Endothelial cell of umbilical vein (primary cell): Measurements from ENCODE around the gene FAM32A. TPM values are rescaled to one million over a fixed set of nuclear protein-coding genes. Genes with fewer than 3 reads are reported as not detected.

ENCODE experiments used
- BruUV-seq: library from RNA; stranded (reverse); fragments of 400-500 nt; replicated peaks from 2 replicates; lab custom pipeline; 2021; lab: Mats Ljungman, UMichigan
- CTCF ChIA-PET: fragments of 300-600, 350-600 bp; sonication (Branson Sonifier 250); formaldehyde crosslinking; loops from one replicate; lab custom pipeline; 2021; ENCODE audit warnings: antibody characterized with exemption, inconsistent platforms; lab: Charles Lee
- POLR2A ChIA-PET: fragments of 300-600, 350-600 bp; sonication (Branson Sonifier 250); formaldehyde crosslinking; loops from one replicate; lab custom pipeline; 2021; ENCODE audit warnings: antibody characterized with exemption, inconsistent platforms; lab: Charles Lee
- DNase-seq: peaks from one replicate; pipeline ENCODE4 v3.0.0-alpha.2; 2011; ENCODE audit warnings: low read depth, low spot score
- FAIRE-seq: peaks from 2 replicates; lab custom pipeline; 2011; peaks lifted over from hg19 to GRCh38; lab: Jason Lieb, UNC
- H2AFZ ChIP-seq: 2 replicates; pipeline ENCODE4 v1.6.0; 2012; ENCODE audit warnings: low read depth, low read length, control low read depth, inconsistent platforms
- H3K27ac ChIP-seq: 2 replicates; pipeline ENCODE4 v1.5.1; 2011; ENCODE audit warnings: low read depth, mild to moderate bottlenecking, control low read depth, low read length, moderate library complexity; ENCODE audit not compliant: insufficient read depth
- H3K27me3 ChIP-seq, 2 experiments: 2 replicates each; pipeline versions ENCODE4 v1.6.0 to v1.6.1; 2011; ENCODE audit warnings: low read length in 2 of 2, mixed read lengths in 1 of 2; ENCODE audit not compliant: control insufficient read depth in 2 of 2, insufficient read depth in 2 of 2
- H3K36me3 ChIP-seq, 2 experiments: 2 replicates in 1 of 2; 3 replicates in 1 of 2; pipeline ENCODE4 v1.5.1; 2011; ENCODE audit warnings: low read length in 2 of 2, mild to moderate bottlenecking in 1 of 2, moderate library complexity in 1 of 2; ENCODE audit not compliant: control insufficient read depth in 2 of 2, insufficient read depth in 2 of 2; ENCODE audit errors: extremely low read depth in 1 of 2
- H3K4me1 ChIP-seq: 3 replicates; pipeline ENCODE4 v1.5.1; 2011; ENCODE audit warnings: mild to moderate bottlenecking, low read length; ENCODE audit not compliant: control insufficient read depth, insufficient read depth; ENCODE audit errors: extremely low read depth
- H3K4me2 ChIP-seq: 2 replicates; pipeline ENCODE4 v1.6.1; 2011; ENCODE audit warnings: low read length, control low read depth, mixed read lengths; ENCODE audit not compliant: insufficient read depth
- H3K4me3 ChIP-seq, 3 experiments: fragments of 200-600 bp in 1 of 3; sonication (generic), shearing (Covaris generic) in 1 of 3; replicated peaks in 1 of 3; 2 replicates each; pipeline ENCODE4 v1.5.1; 2011 to 2016; ENCODE audit warnings: control low read depth in 3 of 3, low read length in 3 of 3, mild to moderate bottlenecking in 2 of 3, inconsistent platforms in 1 of 3, low read depth in 1 of 3, moderate library complexity in 1 of 3; ENCODE audit not compliant: insufficient read depth in 1 of 3
- H3K79me2 ChIP-seq: 2 replicates; pipeline ENCODE4 v1.6.0; 2012; ENCODE audit warnings: low read length, inconsistent platforms; ENCODE audit not compliant: control insufficient read depth, insufficient read depth
- H3K9ac ChIP-seq: replicated peaks from 2 replicates; pipeline ENCODE3; 2011; ENCODE audit warnings: low read length, control low read depth; ENCODE audit not compliant: insufficient read depth; ENCODE audit errors: extremely low read depth
- H3K9me1 ChIP-seq: replicated peaks from 3 replicates; pipeline ENCODE4 v1.6.0; 2011; ENCODE audit warnings: mild to moderate bottlenecking, low read length; ENCODE audit not compliant: control insufficient read depth, insufficient read depth; ENCODE audit errors: extremely low read depth
- H3K9me3 ChIP-seq: replicated peaks from 2 replicates; pipeline ENCODE4 v1.5.1; 2012; ENCODE audit warnings: low read length, inconsistent platforms; ENCODE audit not compliant: control insufficient read depth, insufficient read depth
- H4K20me1 ChIP-seq: replicated peaks from 2 replicates; pipeline ENCODE3; 2011; ENCODE audit warnings: mild to moderate bottlenecking, low read length; ENCODE audit not compliant: control insufficient read depth, insufficient read depth; ENCODE audit errors: extremely low read depth
- CTCF ChIP-seq, 2 donors: IDR thresholded peaks; 1 replicate in 1 of 2; 2 replicates in 1 of 2; pipeline ENCODE4 v1.5.1; 2011; ENCODE audit warnings: low read length in 2 of 2, mild to moderate bottlenecking in 2 of 2, moderate library complexity in 2 of 2, control low read depth in 1 of 2, inconsistent platforms in 1 of 2, low read depth in 1 of 2; ENCODE audit not compliant: insufficient read depth in 1 of 2; ENCODE audit errors: extremely low read depth in 1 of 2
- EZH2 ChIP-seq: IDR thresholded peaks from 2 replicates; pipeline ENCODE4 v1.6.1; 2012; ENCODE audit warnings: borderline replicate concordance, low read depth, mild to moderate bottlenecking, moderate library complexity, low read length, inconsistent platforms; ENCODE audit not compliant: severe bottlenecking
- FOS ChIP-seq: IDR thresholded peaks from 2 replicates; pipeline ENCODE4 v1.6.1; 2011; ENCODE audit warnings: mild to moderate bottlenecking, low read length, moderate library complexity, borderline replicate concordance; ENCODE audit not compliant: insufficient read depth
- GATA2 ChIP-seq: IDR thresholded peaks from 2 replicates; pipeline ENCODE4 v1.7.0; 2011; ENCODE audit warnings: low read depth, mild to moderate bottlenecking, moderate library complexity, mixed read lengths, low read length; ENCODE audit not compliant: insufficient read length, insufficient read depth
- JUN ChIP-seq: IDR thresholded peaks from 2 replicates; pipeline ENCODE4 v1.6.1; 2011; ENCODE audit warnings: borderline replicate concordance, low read depth; ENCODE audit not compliant: insufficient read length, insufficient read depth
- MAX ChIP-seq: IDR thresholded peaks from 2 replicates; pipeline ENCODE4 v1.6.1; 2011; ENCODE audit not compliant: insufficient read depth, insufficient read length
- MYC ChIP-seq: IDR thresholded peaks from one replicate; pipeline ENCODE4 v1.6.1; 2011; ENCODE audit warnings: mild to moderate bottlenecking, low read depth, low read length
- POLR2A ChIP-seq: IDR thresholded peaks from 2 replicates; pipeline ENCODE4 v1.6.1; 2012; ENCODE audit warnings: low read depth, mild to moderate bottlenecking, control low read depth, low read length
- POLR2AphosphoS5 ChIP-seq: IDR thresholded peaks from 2 replicates; pipeline ENCODE4 v1.6.1; 2012; ENCODE audit warnings: low read depth, mild to moderate bottlenecking, control low read depth, low read length, moderate library complexity; ENCODE audit not compliant: insufficient read depth
- dilution Hi-C: fragments of 300-500 bp; cut with MboI; formaldehyde crosslinking; loops from one replicate; pipeline ENCODE4 v1.15.0; 2019; ENCODE audit warnings: low sequenced_read_pairs; ENCODE audit not compliant: extremely low pct_ligation_motif_present
- intact Hi-C: fragments of 100-400 bp; cut with micrococcal nuclease; formaldehyde crosslinking; loops from one replicate; pipeline ENCODE4 v1.10.0; 2022
- polyA plus RNA-seq, 4 experiments: library from polyadenylated mRNA; depleted of rRNA in 3 of 4; stranded (reverse) in 3 of 4; unstranded in 1 of 4; fragments of >200 nt; gene quantifications; 2 replicates each; pipeline versions ENCODE4 v1.2.1 to v1.2.3, GENCODE V29; 2011 to 2012; ENCODE audit warnings: missing spikeins in 1 of 4
- total RNA-seq: library from RNA; stranded (reverse); gene quantifications from 2 replicates; pipeline ENCODE4 v1.2.3, GENCODE V29; 2021

Gene FAM32A
- total and polyA plus RNA-seq, 2 donors (not counting 3 experiments of a cell fraction or from before 2014, with no cell fraction given), result 82.8 to 130 TPM

- dilution Hi-C loops, result no loop called here
- POLR2A ChIA-PET, result no interaction called here
These were observed 15.1 kb upstream of the FAM32A start for GRCh38 chr19:16170134-16170533.

GRCh38 chr19:16175954-16176353, 9.3 kb upstream of the FAM32A start:
- no peak for FAIRE-seq
- DNase-seq, result no peak
- Histone ChIP-seq H3K79me2 (no peaks in the 10 kb centered on the region), H3K9ac (no peak overlapping the region), H4K20me1 (no peaks in the 10 kb centered on the region), H3K4me3 (no peak overlapping the region), H3K9me1 (no peaks in the 10 kb centered on the region), H3K36me3 (no peaks in the 10 kb centered on the region), H3K4me1 (no peaks in the 10 kb centered on the region), H3K4me2 (no peak overlapping the region), H2AFZ (no peak overlapping the region), H3K9me3 (no peaks in the 10 kb centered on the region), H3K27me3 (no peaks in the 10 kb centered on the region), H3K27ac (no peak overlapping the region)
- no TSS peak for BruUV-seq
- intact Hi-C loops (no loop called here), dilution Hi-C loops (no loop called here)
- CTCF ChIA-PET, result interaction anchor here (0.7 kb wide), 1 partner anchor 762 kb away, joined by 3 read pairs; no protein-coding TSS in a partner anchor
- no peak for TF ChIP-seq GATA2
- TF ChIP-seq JUN, result no peak
- no peak for TF ChIP-seq POLR2A
- TF ChIP-seq MAX, result no peak
- TF ChIP-seq EZH2, result no peak
- TF ChIP-seq MYC, result no peak
- TF ChIP-seq CTCF (IDR thresholded peaks at IDR 0.05; ENCODE audit: extremely low read depth in 1 of 2, insufficient read depth in 1 of 2, low read depth in 1 of 2, low read length in 2 of 2), result no peak
- no peak for TF ChIP-seq FOS
- TF ChIP-seq POLR2AphosphoS5, result no peak
- POLR2A ChIA-PET, result no interaction called here

More at GRCh38 chr19:16170134-16170533, 15.1 kb upstream of the FAM32A start:
- H4K20me1 ChIP-seq, result no peaks in the 10 kb centered on the region
- FAIRE-seq, result no peak
- no peak overlapping the region for H3K4me3 ChIP-seq
- H3K4me1 ChIP-seq, result no peaks in the 10 kb centered on the region
- no peaks in the 10 kb centered on the region for H3K9me3 ChIP-seq
- no peak overlapping the region for H3K9ac ChIP-seq
- no peaks in the 10 kb centered on the region for H3K9me1 ChIP-seq
- no peak overlapping the region for H2AFZ ChIP-seq
- H3K4me2 ChIP-seq, result no peak overlapping the region
- no peak overlapping the region for H3K27ac ChIP-seq
- intact Hi-C loops, result no loop called here
- H3K36me3 ChIP-seq, result no peaks in the 10 kb centered on the region
- no peak for TF ChIP-seq CTCF (IDR thresholded peaks at IDR 0.05; ENCODE audit: extremely low read depth in 1 of 2, insufficient read depth in 1 of 2, low read depth in 1 of 2, low read length in 2 of 2)
- CTCF ChIA-PET, result interaction anchor here (0.7 kb wide), 1 partner anchor 11 kb away, joined by 3 read pairs; no protein-coding TSS in a partner anchor
- no TSS peak for BruUV-seq
- no peaks in the 10 kb centered on the region for H3K27me3 ChIP-seq
- DNase-seq, result no peak
- H3K79me2 ChIP-seq, result no peaks in the 10 kb centered on the region
